Adrenal gland (tissue), 12 donors: Measurements from ENCODE around the gene LDLRAP1. TPM values are rescaled to one million over a fixed set of nuclear protein-coding genes. Genes with fewer than 3 reads are reported as not detected.

Experiments used
- DNase-seq, 7 donors: peaks; one replicate each; pipeline ENCODE4 v3.0.0-alpha.2; 2019 to 2020
- H3K27ac ChIP-seq, 5 donors: fragments of 200-600 bp; sonication (generic) in 4 of 5; 1 replicate in 3 of 5; 2 replicates in 2 of 5; pipeline versions ENCODE4 v1.5.1 to v1.8.0; 2016 to 2020; ENCODE audit warnings: mild to moderate bottlenecking in 1 of 5
- H3K27me3 ChIP-seq: fragments of 200-600 bp; 2 replicates; pipeline ENCODE4 v1.8.0; 2021
- H3K36me3 ChIP-seq, 2 donors: fragments of 200-600 bp; replicated peaks in 1 of 2; 1 replicate in 1 of 2; 2 replicates in 1 of 2; pipeline versions ENCODE4 v1.5.1 to v1.8.0; 2018 to 2022
- H3K4me1 ChIP-seq, 2 donors: fragments of 200-600 bp; replicated peaks in 1 of 2; 1 replicate in 1 of 2; 2 replicates in 1 of 2; pipeline versions ENCODE4 v1.5.1 to v1.8.0; 2018 to 2021
- H3K4me3 ChIP-seq, 4 donors: fragments of 200-600 bp; sonication (generic) in 3 of 4; one replicate each; pipeline ENCODE4 v1.5.1; 2016 to 2018
- H3K9me3 ChIP-seq, 3 donors: fragments of 200-600 bp; sonication (generic) in 1 of 3; replicated peaks in 1 of 3; 1 replicate in 2 of 3; 2 replicates in 1 of 3; pipeline versions ENCODE4 v1.5.1 to v1.8.0; 2016 to 2021
- POLR2A ChIP-seq, 2 donors: fragments of 450-650 bp; IDR thresholded peaks; one replicate each; pipeline ENCODE4 v1.6.1; 2017; ENCODE audit warnings: antibody characterized with exemption in 2 of 2, mild to moderate bottlenecking in 2 of 2, moderate library complexity in 1 of 2
- WGBS, 4 donors: extraction: QIAGEN DNeasy Blood & Tissue Kit in 2 of 4; methylation state at CpG; one replicate each; pipeline versions ENCODE4 v1.1.5 to v1.1.7; 2013 to 2017; 5-methylcytosine and 5-hydroxymethylcytosine counted together
- intact Hi-C, 2 donors: fragments of 100-400 bp; cut with DNase I; formaldehyde crosslinking; loops; one replicate each; pipeline versions ENCODE4 v1.14.1 to v1.15.0; 2022 to 2023
- polyA plus RNA-seq, 3 donors: library from polyadenylated mRNA; stranded (reverse); fragments of 200-250 nt in 2 of 3; fragments of 350-450 nt in 1 of 3; fragmentation: Illumina TruSeq in 1 of 3; extraction: RNeasy Lipid Tissue Mini Kit (QIAGEN cat#74804) in 1 of 3; gene quantifications; one replicate each; pipeline ENCODE4 v1.2.3, GENCODE V29; 2013 to 2014
- total RNA-seq, 9 donors: library from RNA; depleted of rRNA in 4 of 9; stranded (reverse); fragments of >200 nt in 4 of 9; fragments of 120-200 nt in 1 of 9; fragmentation: NEBNext Ultra II Directional in 1 of 9; extraction: Animal tissue kit (Norgen Biotek cat#: 25700) in 1 of 9; gene quantifications; one replicate each; pipeline versions ENCODE4 v1.1.0 to v1.2.4, GENCODE V29; 2013 to 2023
- TF ChIP-seq, protein P1 (sequence below), 6 experiments: fragments of 450-650 bp in 4 of 6; fragments of 200-600 bp in 2 of 6; sonication (generic) in 1 of 6; IDR thresholded peaks; 1 replicate in 5 of 6; 2 replicates in 1 of 6; pipeline versions ENCODE4 v1.5.1 to v1.8.0; 2016 to 2021; ENCODE audit warnings: antibody characterized with exemption in 6 of 6, mild to moderate bottlenecking in 2 of 6, moderate library complexity in 1 of 6
- donor health status: healthy with polysubstance abuse.
- donor health status: Bipolar disorder and iron deficiency.
- donor health status: DM: yes; HTN: yes; CAD: no.
- donor health status: DM: no; HTN: no; CAD: no.
- donor health status: DM: no; HTN: no; CAD: no.
- donor health status: DM: yes; HTN: yes; CAD: no.

Gene LDLRAP1
- total and polyA plus RNA-seq, 12 donors: 6.8 to 39.1 (median 27.3) TPM

DNA sequence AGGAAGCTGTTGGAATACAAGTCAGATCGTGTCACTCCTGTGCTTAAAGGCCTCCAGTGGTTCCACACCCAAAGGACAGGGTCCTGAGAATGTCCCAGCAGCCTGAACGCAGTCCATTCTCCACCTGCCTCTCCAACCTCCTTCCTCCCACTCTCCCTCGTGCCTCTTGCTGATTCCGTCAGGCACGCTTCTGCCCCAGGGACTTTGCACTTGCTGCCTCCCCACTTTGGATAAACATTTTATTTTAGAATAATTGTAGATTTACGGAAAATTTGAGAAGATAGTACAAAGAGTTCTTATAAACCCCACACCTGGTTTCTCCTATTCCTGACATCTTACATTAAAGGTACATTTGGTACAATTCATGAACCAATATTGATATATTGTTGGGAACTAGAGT lies 28.4 kb upstream of the LDLRAP1 start:
- H3K4me1 ChIP-seq: no peaks in the 10 kb centered on the region
- 70 to 83% (median 82%) methylated on average over 6 of the region's 6 CpGs for WGBS, 4 donors
- no peak for TF ChIP-seq POLR2A (IDR thresholded peaks at IDR 0.05)
- TF ChIP-seq, protein P1, sequence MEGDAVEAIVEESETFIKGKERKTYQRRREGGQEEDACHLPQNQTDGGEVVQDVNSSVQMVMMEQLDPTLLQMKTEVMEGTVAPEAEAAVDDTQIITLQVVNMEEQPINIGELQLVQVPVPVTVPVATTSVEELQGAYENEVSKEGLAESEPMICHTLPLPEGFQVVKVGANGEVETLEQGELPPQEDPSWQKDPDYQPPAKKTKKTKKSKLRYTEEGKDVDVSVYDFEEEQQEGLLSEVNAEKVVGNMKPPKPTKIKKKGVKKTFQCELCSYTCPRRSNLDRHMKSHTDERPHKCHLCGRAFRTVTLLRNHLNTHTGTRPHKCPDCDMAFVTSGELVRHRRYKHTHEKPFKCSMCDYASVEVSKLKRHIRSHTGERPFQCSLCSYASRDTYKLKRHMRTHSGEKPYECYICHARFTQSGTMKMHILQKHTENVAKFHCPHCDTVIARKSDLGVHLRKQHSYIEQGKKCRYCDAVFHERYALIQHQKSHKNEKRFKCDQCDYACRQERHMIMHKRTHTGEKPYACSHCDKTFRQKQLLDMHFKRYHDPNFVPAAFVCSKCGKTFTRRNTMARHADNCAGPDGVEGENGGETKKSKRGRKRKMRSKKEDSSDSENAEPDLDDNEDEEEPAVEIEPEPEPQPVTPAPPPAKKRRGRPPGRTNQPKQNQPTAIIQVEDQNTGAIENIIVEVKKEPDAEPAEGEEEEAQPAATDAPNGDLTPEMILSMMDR (IDR thresholded peaks at IDR 0.05): no peak
- no peaks in the 10 kb centered on the region for H3K36me3 ChIP-seq
- H3K4me3 ChIP-seq: no peak overlapping the region
- no peaks in the 10 kb centered on the region for H3K9me3 ChIP-seq
- DNase-seq: no peak
- no peak overlapping the region for H3K27ac ChIP-seq
- intact Hi-C loops: no loop called here
- H3K27me3 ChIP-seq: no peaks in the 10 kb centered on the region

DNA sequence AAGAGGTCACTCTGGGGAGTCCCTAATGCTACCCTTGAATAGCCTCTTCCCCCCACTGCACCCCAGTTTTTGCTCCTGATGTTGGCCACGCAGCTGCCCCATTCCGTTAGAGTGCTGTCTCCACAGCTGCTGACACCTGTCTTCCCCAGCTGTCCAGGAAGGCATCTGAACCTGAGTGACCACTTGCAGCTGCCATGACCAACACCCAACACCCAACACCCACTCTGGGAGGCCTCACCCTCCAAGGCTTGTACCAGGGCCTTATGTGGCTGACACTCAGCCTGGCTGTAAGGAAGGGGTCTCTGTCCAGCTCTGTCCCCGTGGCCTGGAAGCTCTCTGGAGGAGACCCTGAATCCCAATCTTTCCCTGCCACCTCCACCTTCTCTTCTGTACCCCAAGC lies 26.7 kb upstream of the LDLRAP1 start:
- Histone ChIP-seq H3K27me3 (no peaks in the 10 kb centered on the region), H3K4me1 (no peaks in the 10 kb centered on the region), H3K27ac (no peak overlapping the region), H3K9me3 (no peaks in the 10 kb centered on the region), H3K36me3 (no peaks in the 10 kb centered on the region), H3K4me3 (no peak overlapping the region)
- intact Hi-C loops: no loop called here
- 83 to 88% (median 86%) methylated on average over 2 to 3 of the region's 3 CpGs for WGBS, 4 donors
- DNase-seq: no peak
- no peak for TF ChIP-seq POLR2A (IDR thresholded peaks at IDR 0.05)

DNA sequence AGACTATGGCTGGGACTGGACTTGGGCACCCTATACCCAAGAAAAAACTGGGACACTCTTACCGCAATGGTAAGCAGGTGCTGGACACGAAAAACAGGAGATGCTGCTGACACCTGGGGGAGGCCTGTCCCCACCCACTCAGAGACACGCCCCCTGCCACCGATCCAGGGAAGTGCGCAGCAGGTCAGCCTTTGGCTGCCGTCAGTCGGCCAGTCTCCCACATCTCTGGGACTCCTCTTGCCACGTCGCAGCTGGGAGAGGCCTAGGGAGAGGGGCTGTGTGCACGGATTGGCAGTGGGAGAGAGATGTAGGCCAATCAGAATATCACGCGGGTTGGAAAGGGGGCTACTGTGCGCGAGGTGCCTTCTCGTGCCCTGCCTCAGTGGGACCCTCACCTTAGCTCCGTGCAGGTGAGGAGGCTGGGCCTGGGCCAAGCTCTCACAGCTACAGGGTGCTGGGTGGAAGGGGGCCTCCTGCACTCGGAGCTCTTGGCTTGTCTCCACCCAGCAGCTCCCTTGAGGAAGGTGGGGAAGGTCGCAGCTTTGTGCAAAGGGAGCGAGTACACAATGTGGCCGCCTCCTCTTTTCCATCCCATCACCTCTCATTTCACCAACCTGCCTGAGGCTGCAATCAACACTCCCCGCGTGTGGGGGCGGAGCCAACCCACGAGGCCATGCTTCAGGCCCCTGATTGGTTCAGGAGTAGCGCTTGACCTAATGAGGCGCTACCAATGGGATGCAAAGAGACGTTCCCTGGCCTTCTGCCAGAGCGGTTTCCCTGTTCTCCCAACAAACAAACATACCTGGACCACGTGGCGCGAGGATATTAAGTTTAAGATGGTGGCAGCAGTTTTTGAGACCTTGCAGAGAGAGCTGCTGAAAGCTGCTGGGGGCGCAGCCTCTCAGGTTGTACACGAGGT lies 25.7 kb upstream of the LDLRAP1 start:
- H3K36me3 ChIP-seq: no peaks in the 10 kb centered on the region
- WGBS, 4 donors: 76 to 88% (median 80%) methylated on average over 30 to 33 of the region's 33 CpGs
- no peaks in the 10 kb centered on the region for H3K4me1 ChIP-seq
- no peaks in the 10 kb centered on the region for H3K27me3 ChIP-seq
- no peak overlapping the region for H3K4me3 ChIP-seq
- H3K9me3 ChIP-seq: no peaks in the 10 kb centered on the region
- H3K27ac ChIP-seq: no peak overlapping the region
- intact Hi-C loops: no loop called here
- TF ChIP-seq, protein P1 (IDR thresholded peaks at IDR 0.05): no peak
- TF ChIP-seq POLR2A (IDR thresholded peaks at IDR 0.05): no peak
- DNase-seq: no peak

DNA sequence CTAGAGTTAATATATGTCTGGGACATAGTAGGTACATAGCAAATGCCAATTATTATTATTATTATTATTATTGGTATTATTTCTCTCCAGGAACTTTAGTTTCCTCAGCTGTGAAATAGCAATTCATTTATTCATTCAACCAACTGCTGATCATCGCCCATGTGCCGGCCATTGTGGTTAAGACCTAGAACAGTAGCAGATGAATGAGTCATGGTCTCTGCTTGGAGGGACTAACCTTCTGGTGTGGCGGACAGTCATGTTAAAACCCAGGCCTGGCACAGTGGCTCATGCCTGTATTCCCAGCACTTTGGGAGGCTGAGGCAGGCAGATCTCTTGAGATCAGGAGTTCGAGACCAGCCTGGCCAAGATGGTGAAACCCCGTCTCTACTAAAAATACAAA lies 23.8 kb upstream of the LDLRAP1 start:
- no peaks in the 10 kb centered on the region for H3K9me3 ChIP-seq
- no peak overlapping the region for H3K27ac ChIP-seq
- no peaks in the 10 kb centered on the region for H3K27me3 ChIP-seq
- H3K36me3 ChIP-seq: no peaks in the 10 kb centered on the region
- no peak for TF ChIP-seq POLR2A (IDR thresholded peaks at IDR 0.05)
- TF ChIP-seq, protein P1 (IDR thresholded peaks at IDR 0.05): no peak
- no peaks in the 10 kb centered on the region for H3K4me1 ChIP-seq
- no peak for DNase-seq
- no peak overlapping the region for H3K4me3 ChIP-seq
- WGBS, 4 donors: 76 to 96% (median 84%) methylated on average over 3 to 5 of the region's 5 CpGs
- intact Hi-C loops: loop anchor here (5.0 to 10.0 kb wide), 2 partner anchors 117 to 235 kb away; no protein-coding TSS in a partner anchor
